Measurements from ENCODE around the gene L1CAM.

The L1CAM gene

DNA sequence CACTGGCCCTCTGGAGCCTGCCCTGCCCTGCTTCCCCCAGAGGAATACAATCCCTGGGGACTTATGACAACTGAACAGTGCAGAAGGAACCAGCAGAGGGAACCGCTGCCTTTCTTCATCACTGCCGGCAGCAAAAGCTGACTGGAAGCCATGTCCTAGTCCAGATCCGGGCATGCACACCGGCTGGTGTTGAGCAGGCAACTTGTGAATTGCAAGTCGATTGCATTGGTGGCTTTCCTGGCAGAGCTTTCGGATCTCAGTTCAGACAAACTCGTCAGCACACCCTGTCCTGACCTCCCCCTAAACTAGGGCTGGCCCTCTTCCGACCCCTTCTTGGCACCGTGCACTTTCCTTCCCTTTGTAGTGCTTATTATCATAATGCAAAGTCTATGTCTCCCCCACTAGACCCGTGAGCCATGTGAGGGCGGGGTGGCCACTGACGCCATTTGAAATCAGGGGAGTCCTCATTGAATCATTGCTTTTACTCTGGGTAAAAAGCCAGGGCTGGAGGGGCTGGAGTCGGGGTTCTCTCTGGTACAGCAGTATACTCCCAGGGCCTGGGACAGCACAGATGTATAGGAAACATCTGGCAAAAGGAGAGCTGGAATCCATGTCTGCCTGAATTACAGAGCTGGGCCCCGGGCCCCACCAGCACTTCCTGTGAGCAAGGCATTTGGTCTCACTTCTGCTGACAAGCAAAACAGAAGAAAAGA is 38.3 kb upstream of the L1CAM start:
- DNase-seq: peak in 1 of 2 experiments; percentile 76

DNA sequence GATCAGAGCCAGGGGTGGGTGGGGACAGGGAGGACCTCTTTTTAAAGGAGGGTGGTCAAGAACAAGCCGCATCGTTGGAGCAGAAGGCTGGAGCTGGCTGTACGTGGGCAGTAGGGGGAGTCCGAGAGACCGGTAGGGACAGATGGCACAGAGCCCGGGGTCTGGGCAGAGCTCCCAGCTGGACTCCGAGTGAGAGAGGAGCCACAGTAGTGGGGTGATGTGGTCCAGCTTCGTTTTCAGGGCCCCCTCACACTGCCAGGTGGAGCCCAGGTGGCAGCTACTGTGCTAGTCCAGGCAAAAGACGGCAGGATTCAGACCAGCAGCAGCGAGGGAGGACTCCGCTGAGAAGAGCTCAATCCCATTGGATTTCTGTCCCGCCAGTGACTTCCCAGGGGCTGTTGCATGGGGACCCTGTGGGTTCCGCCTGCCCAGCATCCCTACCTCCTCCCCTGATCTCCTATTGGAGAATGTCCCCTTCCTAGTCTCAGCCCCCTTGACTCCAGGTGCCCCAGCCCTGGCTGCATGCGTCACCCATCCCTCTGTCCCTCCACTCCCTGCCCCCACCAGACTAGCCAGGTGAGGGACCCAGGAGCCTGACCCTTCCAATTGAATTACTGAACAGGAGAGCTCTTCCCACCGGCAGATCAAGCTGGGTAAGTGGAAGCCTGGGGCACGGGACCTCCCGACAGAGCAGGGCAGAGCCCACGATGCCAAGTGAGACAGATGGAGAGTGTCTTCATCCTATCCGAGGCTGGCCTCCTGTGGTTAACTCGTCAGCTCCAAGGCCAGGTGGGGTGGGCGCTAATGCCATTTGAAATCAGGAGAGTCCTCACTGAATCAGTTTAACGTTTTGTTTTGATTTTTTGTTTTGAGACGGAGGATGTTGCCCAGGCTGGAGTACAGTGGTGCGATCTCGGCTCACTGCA is 37.2 kb upstream of the L1CAM start:
- DNase-seq: peak; percentile 52 to 81

- DNase-seq: no peak
Observed at GRCh38 chrX:153921511-153922446, 35.8 kb upstream of the L1CAM start.

DNA sequence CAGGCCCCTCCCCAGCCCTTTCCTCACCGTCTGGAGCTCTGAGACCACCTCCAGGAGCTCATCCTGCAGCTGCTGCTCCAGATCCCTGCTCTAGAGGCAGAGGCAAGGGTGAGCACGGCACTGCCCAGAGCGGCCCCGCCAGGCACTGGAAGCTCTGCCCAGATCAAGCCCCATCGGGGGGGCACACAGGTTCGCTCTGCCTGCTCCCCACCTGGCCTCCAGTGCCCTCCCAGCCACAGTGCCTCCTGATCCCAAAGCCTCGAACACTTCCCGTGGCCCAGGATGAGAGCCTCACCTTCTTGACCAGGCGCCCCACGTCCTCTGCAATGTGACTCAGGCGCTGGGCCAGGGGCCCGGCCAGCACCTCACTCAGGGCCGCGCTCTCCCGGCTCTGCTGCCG is 35.1 kb upstream of the L1CAM start:
- no peak for DNase-seq

DNA sequence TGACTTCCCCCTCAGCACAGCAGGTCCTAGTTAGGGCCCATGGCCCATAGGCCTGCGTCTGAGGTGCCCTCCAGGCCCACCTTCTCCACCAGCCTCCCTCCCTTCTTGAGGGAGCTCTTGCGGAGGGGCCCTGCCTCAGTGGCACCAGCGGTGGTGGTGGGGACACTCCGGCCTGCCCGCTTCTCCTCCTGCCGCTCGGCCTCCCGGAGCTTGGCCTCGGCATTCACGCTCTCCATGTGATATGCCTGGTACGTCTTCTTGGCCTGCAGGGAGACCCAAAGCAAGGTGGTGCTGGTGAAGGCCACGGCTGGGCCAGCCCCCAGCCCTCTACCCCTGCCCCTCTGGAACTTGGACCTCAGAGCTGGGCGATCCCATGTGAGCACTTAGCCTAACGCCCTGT is 34.6 kb upstream of the L1CAM start:
- no peak for DNase-seq

GRCh38 chrX:153919281-153919680 is 33.3 kb upstream of the L1CAM start:
- no peak for DNase-seq

- DNase-seq: no peak
Observed at GRCh38 chrX:153917869-153918268, 31.9 kb upstream of the L1CAM start.

DNA sequence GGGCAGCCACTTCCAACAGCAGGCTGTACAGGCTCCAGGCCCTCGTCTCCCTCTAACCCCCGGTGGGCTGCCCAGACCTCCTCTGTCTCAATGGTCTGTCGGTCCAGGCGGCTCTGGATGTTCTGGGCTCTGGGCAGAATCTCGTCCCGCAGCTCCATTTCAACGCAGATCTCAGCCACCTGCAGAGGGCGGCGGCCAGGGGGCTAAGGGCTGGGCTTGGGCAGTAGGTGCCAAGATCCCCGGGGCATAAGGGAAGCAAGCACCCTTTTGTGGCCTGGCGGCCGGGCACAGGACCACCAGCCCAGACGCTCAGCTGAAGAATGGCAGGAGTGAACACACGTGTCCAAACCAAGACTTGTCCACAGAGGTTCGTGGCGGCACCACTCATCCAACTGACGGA is 27.7 kb upstream of the L1CAM start:
- no peak for DNase-seq

DNA sequence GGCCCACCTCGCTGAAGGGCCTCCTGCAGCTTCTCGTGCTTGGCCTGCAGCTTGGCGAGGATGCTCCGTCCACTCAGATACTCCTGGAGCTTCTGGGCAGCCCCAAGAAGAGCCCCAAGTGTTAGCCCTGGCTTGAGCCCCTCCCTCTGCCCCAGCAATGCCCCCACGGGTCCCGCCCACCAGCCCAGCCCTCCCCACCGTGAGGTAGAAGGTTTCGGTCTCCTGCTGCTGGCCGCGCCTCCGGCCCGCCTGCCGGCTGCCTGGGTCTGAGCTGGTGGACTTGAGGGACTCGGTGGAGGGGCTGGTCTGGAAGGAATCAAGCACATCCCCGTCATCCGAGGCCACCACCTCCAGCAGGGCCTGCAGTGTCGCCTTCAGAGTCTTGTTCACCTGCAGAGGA is 27.2 kb upstream of the L1CAM start:
- DNase-seq: no peak

GRCh38 chrX:153911798-153912197 is 25.8 kb upstream of the L1CAM start:
- DNase-seq: no peak

DNA sequence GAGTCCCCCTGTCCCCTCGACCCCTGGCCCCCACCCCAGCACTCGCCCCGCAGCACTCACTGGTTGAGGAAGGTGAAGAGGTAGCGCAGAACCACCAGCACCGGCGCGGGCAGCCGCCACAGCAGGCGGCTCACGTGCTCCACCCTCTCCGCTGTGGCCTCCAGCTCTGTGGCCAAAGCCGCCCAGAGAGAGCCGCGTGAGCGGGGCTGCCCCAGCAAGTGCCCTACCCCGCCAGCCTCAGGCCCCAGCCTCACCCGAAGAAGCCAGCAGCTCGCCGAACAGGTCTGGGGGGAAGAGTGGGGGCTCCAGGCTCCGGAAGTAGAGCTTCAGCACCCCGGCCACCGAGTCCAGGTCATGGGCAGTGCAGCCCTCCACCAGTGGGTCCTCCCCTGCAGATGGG is 24.5 kb upstream of the L1CAM start:
- DNase-seq: no peak

GRCh38 chrX:153909980-153910360 is 24.0 kb upstream of the L1CAM start:
- DNase-seq: no peak

GRCh38 chrX:153909024-153909979 is 23.3 kb upstream of the L1CAM start:
- DNase-seq: peak; percentile 73 to 86

DNA sequence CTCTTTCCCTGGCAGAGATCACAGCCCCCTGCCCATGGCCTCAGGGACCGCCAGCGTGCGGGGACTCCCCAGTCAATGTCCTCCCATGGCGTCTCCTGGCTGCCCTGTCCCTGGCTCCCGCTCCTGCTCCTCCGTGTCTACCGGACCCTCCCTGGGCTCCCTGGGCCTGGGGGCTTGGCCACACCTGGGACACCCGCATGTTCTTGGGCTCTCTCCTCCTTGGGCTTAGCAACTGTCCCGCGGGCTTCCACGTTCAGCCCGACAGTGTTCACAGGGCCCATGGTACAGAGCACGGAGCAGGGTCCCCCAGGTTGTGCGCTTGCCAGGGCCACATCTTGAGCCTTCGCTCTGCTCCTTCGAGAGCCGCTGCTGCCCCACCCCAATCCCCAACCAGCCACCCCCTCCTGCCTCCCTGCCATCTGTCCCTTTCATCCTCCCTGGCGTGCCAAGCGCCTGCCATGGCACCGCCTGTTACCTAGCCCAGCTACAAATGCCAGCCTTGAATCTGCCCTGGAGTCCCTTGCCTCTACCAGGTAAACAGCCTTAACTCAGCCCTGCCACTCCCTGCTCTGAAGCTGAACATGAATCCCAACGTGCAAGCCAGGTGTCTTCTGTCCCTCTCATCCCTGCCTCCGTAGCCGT is 22.4 kb upstream of the L1CAM start:
- peak; percentile 70 to 77 for DNase-seq

DNA sequence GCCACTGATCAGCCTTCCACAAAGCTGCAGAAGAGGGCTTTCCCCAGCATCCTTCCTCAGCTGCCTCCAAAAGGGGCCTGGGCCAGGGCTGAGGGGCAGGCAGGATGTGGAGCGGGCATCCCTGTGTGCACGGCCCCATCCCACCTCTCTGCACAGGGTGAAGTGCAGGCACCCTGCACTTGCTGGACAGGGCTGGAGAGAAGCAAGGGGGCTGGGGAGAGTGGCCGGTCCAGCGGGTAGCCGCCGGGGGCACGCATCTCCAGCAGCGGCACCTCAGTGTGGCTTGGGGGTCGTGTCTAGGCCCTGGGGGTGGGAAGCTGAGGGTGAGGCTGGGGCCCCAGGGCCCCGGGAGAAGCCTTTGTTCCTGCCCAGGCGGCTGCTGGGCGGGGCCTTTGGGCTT is 21.5 kb upstream of the L1CAM start:
- DNase-seq: no peak

DNA sequence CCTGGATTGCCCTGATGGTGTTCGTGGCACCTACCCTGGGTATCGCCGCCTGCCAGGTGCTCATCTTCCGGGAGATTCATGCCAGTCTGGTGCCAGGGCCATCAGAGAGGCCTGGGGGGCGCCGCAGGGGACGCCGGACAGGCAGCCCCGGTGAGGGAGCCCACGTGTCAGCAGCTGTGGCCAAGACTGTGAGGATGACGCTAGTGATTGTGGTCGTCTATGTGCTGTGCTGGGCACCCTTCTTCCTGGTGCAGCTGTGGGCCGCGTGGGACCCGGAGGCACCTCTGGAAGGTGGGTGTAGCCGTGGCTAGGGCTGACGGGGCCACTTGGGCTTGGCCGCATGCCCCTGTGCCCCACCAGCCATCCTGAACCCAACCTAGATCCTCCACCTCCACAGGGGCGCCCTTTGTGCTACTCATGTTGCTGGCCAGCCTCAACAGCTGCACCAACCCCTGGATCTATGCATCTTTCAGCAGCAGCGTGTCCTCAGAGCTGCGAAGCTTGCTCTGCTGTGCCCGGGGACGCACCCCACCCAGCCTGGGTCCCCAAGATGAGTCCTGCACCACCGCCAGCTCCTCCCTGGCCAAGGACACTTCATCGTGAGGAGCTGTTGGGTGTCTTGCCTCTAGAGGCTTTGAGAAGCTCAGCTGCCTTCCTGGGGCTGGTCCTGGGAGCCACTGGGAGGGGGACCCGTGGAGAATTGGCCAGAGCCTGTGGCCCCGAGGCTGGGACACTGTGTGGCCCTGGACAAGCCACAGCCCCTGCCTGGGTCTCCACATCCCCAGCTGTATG is 20.3 kb upstream of the L1CAM start:
- no peak for DNase-seq

DNA sequence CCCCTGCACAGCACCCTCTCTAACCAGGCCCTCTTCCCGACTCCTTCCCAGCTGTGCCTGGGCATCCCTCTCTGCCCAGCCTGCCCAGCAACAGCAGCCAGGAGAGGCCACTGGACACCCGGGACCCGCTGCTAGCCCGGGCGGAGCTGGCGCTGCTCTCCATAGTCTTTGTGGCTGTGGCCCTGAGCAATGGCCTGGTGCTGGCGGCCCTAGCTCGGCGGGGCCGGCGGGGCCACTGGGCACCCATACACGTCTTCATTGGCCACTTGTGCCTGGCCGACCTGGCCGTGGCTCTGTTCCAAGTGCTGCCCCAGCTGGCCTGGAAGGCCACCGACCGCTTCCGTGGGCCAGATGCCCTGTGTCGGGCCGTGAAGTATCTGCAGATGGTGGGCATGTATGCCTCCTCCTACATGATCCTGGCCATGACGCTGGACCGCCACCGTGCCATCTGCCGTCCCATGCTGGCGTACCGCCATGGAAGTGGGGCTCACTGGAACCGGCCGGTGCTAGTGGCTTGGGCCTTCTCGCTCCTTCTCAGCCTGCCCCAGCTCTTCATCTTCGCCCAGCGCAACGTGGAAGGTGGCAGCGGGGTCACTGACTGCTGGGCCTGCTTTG is 19.6 kb upstream of the L1CAM start:
- DNase-seq: peak; percentile 73 to 87

DNA sequence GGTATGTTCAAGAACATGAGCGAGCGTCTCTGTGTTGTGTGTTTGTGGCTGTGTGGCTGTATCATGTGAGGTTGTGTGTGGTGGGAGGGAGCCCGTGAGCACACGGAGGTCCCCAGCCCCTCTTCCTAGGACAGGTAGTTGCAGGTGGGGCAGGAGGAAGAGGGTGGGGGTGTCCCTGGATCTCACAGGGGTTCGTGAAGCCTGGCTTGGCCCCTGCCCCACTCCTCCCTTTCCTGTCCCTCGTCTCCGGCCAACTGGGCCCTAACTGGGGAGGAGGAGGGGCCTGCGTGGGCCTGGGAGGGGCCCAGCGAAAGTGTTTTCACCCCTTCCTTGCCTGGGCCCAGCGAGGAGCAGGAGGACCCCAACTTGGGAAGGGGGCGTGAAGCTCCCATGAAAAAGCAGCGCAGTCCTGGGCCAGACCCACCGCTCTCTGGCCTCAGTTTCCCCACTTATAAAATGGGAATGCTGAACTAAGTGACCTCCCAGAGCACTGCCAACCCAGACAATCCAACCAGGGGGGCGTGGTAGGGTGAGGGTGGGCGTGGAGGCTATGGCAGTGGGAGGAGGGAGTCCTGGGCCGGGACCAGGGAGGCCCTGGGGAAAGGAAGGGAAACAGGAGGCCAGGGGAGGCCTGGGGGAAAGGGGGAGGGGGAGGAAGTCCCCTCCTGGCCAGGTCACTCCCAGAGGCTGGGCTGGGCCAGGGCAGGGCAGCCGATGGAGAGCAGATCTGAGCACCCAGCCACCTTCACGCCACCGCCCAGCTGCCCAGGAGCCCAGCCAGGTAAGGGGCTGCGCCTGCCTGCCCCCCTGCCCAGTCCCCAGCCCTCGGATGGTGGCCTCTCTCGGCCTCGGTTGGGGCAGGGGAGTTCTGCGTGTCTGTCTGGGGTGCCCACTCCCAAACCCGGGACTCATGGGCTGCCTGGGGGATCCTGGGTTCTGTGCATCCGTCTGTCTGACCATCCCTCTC is 18.3 kb upstream of the L1CAM start, which contains the start of gene AVPR2:
Gene AVPR2 (plus strand): TSS at position 683 of the 967 bp plus-strand sequence. CDS start 473 bp downstream, outside the sequence.
- DNase-seq: no peak

Measured in NCI-H524 (cell line).